GM18520 (cell line): Measurements from ENCODE around the gene BEND5.

Experiments
- ATAC-seq: cut with Tn5 transposase; IDR thresholded peaks from one replicate; pipeline ENCODE4 v1.9.1; 2021; ENCODE audit not compliant: unreplicated experiment

The BEND5 gene

DNA sequence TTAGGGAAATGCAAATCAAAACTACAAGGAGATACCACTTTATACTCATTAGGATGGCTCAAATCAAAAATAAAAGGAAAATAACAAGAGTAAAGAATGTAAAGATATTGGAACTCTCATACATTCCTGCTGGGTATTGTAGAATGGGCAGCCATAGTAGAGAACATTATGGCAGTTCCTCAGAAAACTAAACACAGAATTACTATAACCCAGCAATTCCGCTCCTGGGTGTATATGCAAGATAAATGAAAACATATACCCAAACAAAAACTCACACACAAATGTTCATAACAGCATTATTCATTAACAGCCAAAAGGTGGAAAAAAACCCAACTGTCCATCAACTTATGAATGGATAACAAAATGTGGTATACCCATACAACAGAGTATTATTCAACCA lies 11.4 kb downstream of the BEND5 start:
- ATAC-seq = no peak

DNA sequence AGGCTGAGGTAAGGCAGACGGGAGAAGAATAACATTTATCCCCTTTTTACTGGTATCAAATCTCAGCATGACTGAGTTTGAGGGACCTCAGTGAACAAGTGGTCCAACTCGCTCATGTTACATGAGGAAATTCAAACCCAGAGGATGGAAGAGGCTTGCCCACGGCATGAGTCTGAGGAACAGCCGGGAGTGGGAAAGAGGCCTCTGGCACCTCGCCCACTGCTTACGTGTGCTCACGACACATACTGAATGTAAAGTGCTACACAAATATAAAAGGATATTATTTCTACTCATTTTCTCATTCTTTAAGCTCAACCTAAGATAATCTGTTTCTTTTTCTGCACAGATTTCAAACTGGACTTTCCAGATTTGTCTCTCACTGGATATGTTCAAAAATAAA lies 14.7 kb downstream of the BEND5 start:
- no peak for ATAC-seq

DNA sequence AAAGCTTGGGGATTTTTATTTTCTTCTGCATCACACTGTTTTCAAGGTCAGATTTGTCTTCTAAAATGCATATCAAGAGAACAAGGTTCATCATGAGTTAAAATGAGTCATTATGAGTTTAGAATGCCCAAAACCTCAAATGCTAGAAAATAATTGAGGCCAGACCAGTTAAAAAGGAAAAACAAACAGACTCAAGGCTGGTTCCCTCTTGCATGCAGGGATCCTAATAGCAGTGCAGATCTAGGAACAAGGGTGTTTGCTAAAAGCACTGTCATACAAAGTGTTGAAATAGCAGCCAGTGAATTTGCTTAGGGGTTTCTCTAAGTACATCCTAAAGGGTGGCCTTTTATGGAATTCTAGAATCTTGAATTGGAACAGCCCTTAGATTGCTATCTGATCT lies 15.3 kb downstream of the BEND5 start:
- ATAC-seq = no peak

DNA sequence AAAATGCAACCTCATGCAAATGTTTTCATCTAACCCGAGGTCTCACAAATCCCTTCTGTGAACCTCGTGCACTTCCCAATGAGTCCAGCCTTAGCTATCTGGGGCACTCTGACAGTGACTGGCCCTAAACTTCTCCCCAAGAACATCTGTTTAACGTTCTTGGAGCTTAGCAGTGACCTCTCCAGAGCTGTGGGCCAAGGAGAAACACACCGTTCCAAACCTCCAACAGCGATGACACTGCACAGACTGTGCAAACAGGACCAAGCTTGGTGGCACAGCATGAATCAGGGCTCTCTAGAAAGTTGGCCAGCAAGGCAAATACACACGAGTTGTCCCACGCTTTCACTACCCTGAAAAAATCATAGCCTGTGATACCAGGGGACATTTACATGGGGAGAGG lies 15.8 kb downstream of the BEND5 start:
- no peak for ATAC-seq

DNA sequence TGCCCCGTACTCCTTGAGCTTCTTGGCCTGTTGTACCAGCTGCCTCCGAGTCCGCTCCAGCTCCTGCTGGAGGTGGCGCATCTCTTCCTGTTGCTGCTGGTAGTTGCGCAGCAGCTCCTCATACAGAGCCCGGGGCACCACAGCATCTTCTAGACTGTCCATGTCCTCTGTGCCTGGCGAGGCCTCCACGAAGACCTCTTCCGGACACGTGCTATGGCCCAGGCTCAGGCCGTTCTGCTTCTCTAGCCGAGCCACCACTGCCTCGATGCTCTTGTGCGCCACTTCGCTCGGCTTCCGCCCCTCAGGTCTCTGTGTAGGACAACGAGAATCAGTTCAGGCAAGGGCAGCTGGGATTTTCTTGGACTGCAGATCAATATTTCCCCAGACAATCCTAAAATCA lies 17.7 kb downstream of the BEND5 start:
- no peak for ATAC-seq

DNA sequence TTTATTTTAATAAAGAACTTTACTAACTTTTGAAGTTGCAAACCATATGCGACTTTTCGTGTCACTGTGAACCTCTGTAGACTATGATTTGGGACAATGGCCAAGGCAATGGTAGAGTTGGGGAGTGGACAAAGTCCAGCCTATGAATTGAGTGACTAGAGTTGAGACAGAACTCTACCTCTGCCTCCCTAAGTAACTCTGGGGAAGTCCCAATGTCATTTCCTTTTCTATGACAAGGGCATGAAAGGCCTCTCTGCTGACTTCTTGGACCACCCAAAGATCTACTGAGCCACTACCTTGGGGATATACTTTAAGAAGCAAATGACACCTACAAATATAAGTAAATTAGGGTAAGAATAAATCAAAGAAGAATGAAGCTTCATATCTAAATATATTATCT lies 19.3 kb downstream of the BEND5 start:
- no peak for ATAC-seq

DNA sequence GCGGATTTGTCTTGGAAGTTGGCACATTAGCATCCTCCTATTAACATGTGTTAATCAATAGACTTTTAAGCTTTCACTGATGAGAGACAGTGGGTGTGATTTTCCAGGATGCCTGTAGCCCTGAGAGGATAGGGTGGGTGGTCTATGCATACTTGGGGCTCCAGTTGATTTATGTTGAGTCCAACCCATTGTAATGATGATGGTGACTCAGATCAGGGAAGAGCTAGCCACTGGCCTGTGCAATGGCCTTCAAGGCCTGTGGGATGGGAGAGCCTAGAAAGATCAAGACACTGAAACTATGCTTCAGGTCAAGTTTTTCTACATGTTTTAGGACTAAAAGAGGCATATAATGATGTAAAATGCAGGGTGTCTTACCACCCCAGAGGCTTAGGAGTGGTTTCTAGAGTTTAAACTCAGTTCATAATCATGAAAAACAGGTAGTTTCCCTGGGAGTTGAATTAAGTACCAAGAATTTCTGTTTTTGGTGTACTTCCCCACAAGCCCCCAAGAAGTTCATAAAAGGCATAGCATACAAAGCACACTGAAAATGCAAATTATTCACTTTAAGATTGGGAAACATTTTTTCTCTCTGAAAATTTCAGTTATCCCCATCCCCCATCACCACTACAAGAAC lies 19.9 kb downstream of the BEND5 start:
- no peak for ATAC-seq

DNA sequence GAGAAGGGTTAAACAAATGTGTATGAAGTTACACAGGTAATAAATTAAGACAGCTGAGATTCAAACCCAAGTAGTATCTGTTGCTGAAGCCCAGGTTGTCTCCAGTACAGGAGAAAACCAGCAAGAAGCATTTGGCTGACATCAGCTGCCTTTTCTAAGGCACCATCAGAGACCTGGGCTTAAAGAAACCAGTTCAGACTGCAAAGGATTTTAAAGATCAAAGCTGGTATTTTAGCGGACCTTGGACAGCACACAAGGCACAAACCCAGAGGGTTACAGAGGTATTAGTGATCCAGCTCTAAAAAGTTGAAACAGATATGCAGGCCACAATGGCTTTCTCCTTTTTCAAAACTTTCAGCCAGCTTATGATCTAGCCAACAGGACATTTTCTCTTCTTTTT lies 23.4 kb downstream of the BEND5 start:
- ATAC-seq = no peak

DNA sequence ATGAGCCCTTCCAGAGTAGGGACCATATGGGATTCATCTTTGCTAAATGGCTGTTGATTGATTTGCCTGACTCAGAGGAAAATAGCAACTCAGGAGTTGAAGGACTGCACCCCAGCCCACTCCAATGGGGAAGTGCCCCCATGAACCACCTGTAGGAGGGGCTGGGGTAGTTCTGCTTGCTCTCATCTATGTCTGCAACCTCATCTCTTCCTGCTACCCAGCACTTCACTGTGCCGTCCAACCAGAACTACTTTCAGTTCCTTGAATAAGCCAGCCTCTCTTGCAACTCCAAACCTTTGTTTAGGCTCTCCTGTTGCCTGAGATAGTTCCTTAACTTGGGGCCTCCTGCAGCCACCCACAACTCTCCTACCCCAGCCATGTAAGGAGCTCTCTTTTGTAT lies 26.6 kb downstream of the BEND5 start:
- ATAC-seq = no peak

DNA sequence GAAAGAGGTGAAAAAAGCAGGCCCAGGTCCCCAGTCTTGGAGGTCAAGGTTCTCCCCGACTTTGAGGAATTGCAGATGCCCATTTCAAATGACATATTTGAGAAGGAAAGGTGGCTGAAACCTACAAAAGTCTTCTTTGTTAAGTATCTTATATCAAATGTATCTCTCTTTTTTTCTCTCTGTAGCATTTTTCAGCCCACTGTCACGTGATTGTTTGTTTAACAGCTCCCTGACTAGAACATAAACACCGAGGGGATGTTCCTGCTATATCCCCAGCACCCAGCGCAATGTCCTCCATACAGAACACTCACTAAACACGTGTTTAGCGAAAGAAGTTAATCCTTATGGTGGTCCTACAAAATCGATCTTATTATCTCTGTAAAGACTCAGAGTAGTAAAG lies 27.6 kb downstream of the BEND5 start:
- no peak for ATAC-seq

DNA sequence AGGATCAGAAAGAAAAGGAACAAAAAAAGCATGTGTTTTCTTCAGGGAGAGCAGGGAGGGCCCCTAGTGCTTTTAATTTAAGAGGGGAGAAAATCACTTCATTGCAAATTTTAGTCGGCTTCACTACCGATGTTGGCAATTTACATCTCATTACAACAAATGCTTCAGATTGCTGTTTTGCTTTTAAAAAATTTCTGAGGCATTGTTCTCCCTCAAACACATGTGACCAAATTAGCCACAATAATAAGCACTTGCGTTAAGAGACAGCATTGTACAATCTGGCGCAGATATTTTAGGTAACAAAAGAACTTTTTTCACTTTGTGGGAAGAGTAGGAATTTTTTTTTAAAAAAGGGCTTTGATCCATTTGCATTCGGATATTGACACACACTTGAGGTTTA lies 29.8 kb downstream of the BEND5 start:
- no peak for ATAC-seq

DNA sequence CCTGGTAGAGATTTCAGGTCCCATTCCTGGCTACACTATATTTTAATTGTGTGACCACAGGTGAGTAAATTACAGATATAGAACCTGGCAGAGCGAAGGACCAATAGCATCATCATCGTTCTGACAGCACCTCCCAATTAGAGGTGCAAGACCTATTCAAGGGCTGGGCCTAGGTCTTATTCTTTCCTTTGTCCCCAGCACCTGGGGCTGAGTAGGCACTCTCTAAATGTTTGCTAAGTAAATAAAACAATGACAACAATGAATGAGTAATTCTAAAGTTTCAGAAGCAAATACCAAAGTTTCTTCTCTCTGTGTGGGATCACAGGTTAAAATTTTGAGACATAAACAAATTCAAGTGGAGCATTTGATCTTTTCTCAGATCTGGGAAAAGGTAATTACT lies 32.7 kb downstream of the BEND5 start:
- ATAC-seq = no peak

DNA sequence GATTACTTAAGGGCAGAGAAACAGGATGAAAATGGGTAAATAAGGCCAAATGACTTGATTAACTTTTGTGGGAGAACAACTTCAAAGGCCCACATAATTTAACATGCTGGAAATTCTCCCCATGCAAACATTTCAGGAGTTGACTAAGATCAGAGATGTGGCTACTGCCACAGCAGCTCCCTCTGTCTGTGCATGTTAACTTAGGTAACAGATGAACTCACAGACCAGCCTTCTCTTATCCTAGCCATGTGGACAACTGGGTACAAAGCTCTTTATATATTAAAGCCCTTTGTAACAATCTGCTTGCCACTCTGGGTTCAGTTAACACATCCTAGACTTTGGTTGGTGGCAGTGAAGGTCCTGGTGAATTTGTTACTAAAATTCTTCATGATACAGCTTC lies 33.2 kb downstream of the BEND5 start:
- ATAC-seq = no peak

DNA sequence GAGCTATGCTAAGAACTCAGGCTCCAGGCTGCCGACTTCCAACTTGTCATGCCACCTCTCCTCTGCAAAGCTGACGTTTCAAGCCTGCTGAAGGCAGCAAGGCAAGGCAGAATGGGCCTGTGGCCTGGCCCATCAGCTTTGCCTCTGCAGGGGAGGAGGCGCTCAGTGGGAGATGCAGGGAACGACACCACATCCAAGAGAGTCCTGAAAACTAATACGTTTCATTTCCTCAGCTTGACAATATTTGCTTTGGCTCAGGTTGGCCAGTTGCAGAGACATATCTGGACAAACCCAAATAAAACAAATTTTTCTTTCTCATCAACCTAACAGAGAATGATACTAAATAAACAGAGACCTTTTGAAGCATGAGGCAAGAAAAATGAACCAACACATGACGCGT lies 35.3 kb downstream of the BEND5 start:
- ATAC-seq = no peak

DNA sequence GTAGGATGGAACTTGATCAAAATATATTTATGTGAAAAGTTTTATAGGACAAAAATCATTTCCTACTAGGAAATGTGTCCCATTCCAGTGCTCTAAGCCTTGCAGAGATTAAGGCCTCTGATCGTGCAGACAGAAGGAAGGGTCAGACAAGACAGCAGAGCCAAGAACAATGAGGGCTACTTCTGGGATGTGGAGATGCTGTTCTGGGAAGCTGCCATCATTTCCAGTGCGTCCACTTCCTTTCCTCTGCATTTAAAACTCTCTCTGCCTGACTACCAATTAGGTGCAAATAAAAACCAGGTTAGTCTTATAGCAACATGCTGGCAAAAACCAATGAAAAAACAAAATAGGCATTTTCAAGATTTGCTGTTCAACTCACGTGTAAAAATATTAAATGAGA lies 36.1 kb downstream of the BEND5 start:
- no peak for ATAC-seq

DNA sequence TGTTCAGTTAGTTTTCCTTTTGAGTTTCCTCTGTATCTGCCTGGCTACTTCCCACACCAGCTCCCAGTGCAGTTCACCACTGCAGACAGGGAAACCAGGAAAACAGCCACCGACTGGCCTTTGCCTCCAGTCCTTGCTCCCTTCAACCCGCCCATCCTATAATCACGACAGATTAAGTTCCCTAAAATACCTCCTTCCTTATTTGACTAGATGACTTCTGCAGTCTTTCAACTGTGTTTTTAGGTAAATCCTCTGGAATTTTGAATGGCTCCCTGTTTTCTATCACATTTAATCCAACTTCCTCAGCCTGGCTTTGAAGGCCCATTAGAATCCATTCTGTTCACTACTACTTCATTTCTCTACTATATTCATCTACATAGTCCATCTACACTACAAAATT lies 37.6 kb downstream of the BEND5 start:
- ATAC-seq = no peak

DNA sequence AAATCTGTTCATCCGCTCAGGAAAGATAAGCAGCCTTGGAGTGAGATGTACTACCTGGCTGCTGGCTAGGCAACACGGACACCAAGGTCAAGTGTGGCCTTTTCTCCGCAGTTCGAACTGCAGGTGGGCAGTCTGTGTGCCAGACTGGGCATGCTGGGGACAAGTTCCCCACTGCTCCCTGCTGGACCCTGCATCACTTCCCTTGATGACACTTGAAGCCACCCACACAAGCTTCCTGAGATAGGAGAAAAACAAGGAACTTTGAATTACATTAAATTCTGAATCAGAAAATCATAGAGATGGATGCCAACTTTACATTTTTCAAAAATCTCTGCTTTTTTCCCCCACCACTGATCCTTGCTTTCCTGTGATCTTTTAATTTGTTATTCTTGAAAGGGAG lies 38.3 kb downstream of the BEND5 start:
- ATAC-seq = no peak

DNA sequence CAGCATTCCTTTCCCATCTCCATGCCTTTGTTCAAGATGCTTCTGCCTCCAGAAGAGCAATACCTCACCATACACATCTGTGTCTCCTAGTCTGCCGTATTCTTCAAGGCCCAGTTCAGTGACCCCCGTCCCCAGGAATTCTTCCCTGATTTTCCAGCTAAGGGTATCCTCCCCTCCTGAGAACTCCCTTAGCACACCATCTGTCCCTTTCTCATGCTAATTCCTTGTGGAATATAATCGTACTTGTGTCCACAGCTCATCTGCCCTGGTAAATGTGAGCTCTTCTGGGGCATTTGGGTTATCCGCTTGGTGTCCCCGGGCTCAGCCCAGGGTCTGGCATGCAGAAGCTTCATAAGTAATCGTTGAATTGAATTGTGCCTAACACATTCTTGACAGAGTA lies 40.9 kb downstream of the BEND5 start:
- ATAC-seq = no peak

DNA sequence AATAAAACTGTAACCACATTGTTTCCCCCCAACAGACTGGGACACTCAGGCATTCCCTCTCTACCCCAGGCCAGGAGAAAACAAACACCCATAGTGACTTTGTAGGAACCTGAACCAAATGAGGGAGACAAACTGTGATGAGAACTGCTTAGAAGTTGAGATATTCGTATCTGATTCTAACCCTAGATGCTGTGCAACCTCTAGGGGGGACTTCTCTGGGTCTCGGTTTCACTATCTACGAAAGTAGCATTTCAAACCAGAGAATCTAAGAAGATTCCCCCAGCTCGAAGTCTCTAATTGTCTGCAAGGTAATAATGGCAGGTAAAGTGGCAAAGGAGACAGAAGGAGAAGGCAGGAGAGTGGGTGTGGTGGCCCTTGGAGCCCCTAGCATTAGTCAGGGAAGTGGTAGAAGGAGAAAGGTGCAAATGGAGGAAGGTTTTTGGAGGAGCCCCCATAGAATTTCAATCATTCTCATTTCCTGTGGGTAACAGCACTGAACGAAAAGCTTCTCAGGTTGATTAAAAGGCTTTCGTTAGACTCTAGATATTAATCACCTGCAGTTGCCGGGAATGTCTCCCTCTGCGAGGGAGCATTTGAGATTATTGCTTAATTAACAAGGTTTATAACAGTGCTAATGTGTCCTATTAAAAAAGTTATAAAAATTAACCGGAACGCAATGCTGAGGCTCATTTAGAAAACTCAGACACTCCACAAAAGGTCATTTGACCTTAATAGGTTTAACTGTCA lies 46.4 kb downstream of the BEND5 start:
- peak; percentile 43 for ATAC-seq

DNA sequence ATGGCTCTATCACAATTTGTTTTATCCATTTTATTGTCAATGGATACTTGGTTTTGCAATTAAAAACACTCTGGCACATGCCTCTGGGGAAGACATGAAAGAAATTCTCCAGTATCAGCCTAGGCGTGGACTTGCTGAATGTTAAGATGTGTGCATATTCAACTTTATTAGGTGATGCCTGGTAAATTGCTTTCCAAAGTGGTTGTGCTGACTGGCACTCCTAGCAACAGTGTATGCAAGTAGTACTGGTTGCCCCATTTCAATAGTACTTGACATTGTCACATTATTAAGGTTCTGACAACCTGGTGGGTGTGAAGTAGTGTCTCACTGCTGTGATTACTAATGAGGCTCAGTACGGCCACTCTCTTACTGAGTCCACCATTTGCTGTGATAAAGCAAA lies 48.1 kb downstream of the BEND5 start:
- ATAC-seq = no peak

DNA sequence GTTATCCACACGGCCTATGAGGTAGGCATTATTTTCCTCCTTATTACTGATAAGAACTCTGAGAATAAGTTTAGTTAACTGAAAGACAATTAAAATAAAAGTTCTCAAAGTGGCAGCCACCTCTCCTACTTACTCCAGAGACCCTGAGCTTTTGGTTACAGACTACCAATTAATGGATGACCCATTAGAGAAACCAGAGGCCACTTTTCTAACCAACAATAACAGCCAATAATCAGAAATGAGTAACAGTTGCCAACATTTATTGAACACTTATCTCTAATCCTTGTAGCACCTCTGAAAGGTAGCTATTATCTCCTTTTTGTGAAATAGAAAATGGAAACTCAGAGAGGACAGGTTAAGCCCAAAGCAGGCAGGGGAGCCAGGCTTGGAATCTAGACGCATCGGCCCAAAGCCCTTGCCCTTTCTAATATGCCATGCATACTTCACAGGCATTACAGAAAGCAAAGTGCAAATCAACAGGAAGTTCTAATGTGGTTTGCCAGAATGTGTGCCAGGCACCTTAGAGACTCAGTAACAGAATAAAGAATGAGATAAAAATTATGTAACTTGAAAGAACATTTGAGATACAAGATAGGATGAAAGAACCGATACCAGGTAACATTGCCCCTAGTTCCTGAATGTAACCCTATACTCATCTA lies 50.0 kb downstream of the BEND5 start:
- no peak for ATAC-seq

DNA sequence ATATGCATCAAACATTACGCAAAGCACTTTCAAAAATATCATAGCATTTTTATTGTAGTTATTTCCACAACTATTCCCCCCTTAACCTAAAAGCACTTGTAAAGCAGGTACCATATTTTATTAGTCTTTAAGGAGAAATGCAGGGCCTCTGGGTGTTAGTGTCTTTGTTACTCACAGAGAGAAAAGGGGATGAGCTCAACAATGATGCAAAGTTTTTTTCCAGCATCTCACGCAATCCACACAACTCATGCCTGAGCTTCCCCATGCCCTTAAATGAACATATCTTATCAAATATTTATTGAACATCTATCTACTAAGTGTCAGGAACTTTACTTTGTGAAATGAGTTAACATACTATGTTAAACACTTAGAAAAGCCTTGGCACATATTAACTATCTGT lies 50.6 kb downstream of the BEND5 start:
- no peak for ATAC-seq
